Effector CD8-positive, alpha-beta T cell (primary cell): Measurements from ENCODE around the gene TSEN2.
"Not testable (repeated sequence)": the region's sequence is repeated elsewhere in the genome, so short reads cannot be mapped to it uniquely, and the experiment has no call there.

Source experiments
- DNase-seq: peaks from one replicate; lab custom pipeline; 2025; lab: John Stamatoyannopoulos, UW

The TSEN2 gene

DNA sequence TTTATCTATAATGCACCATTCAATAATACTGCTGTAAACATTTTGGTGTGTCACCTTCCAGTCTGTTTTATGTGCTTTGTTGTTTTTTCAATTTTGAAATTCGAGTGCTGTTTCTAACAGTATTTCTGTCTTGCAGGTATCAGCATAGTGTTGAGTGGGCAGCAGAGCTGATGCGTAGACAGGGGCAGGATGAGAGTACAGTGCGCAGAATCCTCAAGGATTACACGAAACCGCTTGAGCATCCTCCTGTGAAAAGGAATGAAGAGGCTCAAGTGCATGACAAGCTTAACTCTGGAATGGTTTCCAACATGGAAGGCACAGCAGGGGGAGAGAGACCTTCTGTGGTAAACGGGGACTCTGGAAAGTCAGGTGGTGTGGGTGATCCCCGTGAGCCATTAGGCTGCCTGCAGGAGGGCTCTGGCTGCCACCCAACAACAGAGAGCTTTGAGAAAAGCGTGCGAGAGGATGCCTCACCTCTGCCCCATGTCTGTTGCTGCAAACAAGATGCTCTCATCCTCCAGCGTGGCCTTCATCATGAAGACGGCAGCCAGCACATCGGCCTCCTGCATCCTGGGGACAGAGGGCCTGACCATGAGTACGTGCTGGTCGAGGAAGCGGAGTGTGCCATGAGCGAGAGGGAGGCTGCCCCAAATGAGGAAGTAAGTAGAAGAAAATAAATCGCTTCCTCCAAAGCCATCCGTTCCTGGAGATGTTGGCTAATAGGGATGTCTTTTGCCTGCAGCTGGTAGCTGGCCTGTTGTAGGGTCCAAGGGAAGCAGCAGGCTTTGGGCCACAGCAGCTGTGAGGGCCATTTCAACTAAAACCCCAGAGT is 19.1 kb downstream of the TSEN2 start:
- DNase-seq: no peak

DNA sequence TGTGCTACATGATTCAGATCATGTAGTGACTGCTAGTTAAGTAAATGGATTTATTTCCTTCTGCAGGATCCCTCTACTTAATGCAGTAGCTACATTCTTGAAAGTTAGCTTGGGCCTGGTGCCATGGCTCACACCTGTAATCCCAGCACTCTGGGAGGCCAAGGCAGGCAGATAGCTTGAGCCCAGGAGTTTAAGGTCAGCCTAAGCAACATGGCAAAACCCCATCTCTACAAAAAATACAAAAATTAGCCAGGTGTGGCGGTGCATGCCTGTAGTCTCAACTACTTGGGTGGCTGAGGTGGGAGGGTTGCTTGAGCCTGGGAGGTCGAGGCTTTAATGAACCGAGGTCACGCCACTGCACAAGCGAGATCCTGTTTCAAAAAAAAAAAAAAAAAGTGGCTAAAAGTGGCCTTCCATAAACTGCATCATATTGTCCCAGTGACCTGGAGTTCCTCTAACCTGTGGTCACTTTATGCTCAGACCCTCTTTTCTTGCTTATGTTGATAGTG is 22.0 kb downstream of the TSEN2 start:
- no peak for DNase-seq

DNA sequence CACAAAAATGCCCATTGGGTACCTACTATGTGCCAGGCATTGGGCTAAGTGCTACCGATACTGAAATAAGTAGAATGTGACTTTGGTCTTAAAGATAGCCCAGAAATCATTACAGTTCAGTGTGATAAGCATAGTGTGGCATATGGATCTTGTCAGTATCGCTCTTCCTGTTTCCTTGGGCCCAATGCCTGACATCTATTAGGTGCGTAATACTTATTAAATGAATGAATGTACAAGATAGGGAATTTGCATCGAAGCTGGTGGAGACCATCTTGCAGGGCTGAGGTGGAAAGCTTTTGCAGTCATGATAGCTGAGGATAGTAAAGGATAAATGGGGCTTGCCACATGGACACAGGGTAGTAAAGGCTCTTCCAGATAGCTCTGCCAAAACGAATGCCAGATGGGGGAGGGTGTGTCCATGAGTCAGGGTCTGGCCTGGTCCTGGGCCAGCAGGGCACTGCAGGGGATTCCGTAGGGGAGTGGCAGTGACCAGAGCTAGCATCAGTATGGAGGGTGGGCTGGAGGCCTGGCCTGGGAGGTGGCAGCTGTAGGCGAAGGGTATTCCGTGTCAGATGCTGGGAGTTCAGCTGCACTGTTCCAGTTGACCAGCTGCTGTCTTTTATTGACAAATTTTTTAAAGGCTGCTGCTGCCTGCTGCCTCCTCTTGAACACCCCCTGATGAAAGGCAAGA is 23.5 kb downstream of the TSEN2 start:
- DNase-seq: no peak

DNA sequence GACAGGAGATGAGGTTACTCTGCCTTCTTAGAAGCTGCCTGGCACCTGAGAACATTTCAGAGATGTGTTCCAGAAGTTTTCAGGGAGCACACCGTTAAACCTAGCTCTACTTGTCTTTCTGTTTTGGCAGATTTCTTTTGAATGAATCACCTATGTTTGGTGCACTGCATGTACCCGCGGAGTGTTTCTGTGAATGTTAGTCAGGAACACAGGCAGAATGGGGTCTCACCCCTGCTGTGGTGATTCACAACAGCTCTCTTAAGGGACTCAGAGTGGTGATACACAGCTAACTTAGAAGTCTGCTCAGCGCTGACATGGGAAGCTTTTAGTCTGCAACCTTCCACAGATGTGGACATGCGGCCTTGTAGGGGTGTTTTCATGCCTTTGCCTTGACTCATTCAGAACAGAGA is 24.0 kb downstream of the TSEN2 start:
- no peak for DNase-seq

DNA sequence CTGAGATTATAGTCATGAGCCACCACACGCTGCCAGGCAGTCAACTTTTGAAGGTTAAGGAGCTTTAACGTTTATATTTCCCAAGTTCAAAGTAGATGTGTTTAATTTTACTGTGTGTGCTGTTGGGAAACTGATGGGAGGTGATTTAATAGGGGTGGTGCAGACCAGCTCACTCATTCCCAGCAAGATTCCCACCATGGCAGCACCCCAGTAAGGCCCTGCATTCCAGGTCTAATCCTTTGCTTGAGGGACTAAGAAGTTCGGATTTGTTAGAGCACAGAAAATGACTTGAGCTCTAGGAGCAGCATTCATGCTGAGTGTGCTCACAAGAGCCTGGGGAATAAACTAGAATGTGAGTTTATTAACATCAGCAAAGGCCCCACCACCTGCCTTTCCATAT is 25.2 kb downstream of the TSEN2 start:
- no peak for DNase-seq

DNA sequence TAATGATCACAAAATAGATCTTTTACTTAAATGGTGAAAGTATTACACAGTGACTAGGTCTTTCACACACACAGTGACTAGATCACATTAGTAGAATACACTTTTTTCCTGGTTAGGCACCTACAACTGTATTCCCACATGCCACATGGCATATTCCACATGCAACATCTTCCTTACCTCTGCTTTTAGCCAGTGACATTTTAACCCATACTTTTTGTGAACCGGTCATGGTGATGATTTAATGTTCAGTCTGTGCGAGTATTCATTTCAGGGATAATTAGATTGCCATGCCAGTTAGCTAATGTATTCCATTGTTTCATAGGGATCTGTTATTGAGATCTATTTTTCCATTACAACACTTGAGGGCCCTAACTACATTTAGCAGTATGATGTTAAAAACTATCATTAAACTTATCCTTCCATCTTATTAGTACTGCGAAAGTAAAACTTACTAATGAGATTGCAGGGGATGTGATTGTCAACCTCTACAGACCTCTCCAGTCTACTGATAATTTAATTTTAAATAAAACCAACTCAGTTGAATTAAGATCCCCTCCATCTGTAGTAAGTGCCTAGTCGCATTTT is 28.3 kb downstream of the TSEN2 start:
- DNase-seq: no peak

DNA sequence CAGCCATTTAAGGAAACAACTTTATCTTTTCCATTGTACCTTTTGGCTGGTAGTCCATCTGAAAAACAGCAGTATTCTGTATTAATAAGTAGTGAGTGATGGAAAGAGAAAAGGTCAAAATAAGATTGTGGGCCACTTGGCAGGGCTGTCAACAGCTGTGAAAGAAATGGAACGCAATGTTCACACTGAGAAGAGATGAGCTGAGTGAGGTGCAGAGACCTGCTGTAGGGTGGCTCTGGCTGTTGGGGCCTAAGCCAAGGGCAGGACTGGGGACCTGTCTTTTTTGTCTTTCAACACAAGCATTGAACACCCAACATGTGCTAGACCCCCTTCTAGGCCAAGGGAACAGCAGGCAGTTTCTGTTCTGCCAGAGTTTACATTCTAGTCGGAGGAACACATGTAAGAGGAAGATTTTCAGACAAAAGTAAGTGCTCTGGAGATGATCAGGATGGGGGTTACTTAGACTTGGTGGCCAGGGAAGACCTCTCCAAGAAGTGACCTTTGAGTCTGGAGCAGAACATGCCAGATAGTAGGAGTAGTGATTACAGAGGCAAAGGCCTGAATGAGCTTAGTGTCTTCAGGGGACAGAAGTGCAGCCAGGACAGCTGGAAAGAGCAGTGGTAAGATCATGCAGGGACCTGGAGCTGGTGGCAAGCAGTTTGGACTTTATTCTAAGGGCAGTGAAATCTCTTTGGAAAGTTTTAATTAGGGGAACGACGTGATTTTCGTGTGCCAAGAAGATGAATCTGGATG is 29.6 kb downstream of the TSEN2 start:
- DNase-seq: no peak

DNA sequence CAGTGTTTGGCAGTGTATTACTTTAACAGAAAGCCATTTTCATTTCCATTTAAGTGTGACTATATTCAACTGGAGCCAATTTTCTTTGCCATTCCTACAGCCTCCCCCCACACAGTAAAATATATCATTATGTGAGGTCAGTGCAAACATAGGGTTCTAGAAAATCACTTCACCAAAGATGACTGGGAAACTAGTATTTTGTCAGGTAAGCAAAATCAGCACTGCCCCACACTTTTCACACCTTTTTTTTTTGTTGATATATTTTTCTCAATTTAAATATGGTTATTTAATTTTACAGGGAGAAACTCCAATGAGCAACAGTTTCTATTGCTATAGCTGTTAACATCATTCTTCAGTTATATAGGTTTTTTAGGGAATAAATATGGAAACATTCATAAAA is 31.4 kb downstream of the TSEN2 start:
- no peak for DNase-seq

DNA sequence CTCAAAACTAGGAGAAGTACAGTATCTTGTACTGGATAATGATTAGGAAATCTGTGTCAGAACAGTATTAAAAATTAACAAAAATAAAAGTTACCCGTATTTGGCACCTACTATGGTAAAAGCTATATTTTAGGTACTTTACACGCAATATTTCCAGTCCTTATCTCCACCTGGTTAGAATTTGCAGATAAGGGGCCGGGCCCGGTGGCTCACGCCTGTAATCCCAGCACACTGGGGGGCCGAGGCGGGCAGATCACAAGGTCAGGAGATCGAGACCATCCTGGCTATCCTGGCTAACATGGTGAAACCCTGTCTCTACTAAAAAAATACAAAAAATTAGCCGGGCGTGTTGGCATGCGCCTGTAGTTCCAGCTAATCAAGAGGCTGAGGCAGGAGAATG is 32.6 kb downstream of the TSEN2 start:
- DNase-seq: no peak

DNA sequence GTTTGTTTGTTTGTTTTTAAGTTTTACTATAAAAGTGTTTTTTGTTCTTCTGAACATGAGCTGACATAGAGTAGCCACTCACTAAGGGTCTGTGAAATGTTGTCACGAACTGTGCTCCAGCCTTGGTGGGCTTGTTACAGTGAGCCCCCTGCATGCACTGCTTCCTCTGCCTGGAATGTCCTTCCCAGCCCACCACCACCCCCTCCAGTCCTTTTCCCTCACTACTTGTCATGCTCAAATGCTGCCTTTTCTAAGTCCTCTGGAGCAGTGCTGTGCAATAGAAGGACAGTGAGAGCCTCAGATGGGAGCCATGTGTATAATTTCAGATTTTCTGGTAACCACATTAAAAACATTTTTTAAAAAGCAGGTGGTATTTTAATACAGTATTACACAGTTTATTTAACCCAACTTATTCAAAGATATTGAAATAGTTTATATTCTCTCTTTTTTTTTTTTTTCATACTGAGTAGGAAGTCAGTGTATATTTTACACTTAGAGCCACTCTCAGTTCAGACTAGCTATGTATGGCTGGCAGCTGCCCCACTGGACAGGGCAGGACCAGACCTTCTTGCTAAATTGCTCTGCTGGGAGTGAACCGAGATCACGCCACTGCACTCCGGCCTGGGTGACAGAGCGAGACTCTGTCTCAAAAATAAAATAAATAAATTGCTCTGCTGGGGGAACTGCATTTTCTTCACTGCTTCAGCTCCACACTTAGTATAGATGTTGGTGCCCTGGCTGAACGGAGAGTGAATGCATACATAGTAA is 34.2 kb downstream of the TSEN2 start:
- no peak for DNase-seq

DNA sequence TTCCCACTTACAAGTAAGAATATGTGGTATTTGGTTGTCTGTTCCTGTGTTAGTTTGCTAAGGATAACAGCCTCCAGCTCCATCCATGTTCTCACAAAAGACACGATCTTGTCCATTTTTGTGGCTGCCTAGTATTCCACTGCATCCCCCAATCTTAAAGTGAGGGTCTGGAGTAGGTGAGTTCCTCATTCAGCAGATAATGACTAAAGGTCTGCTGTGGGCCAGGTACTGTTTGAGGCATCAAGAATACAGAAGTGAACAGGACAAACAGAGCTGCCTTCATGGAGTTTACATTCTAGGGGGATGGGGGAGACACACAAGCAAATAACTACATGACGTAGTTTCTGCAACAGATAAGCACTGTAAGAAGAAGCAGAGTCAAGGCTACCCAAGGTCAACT is 36.7 kb downstream of the TSEN2 start:
- DNase-seq: no peak

DNA sequence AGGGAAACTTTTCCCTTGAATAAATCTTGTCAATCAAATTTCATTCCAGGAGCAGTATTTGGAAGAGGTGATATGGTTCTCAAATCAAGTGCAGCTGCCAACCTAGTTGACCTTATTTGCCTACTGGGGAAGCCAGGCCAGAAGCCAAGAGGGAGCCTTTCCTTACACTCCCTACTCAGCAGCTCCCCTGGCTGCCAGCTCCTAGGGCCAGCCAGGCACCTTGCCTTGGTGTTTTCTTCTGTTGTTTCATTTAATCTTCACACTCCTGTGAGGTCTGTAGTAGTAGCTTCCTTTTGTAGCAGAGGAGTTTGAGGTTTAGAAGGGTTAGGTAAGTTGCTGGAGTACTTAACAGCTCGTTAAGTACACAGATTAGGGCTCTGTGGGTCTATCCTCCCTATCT is 38.4 kb downstream of the TSEN2 start:
- no peak for DNase-seq

DNA sequence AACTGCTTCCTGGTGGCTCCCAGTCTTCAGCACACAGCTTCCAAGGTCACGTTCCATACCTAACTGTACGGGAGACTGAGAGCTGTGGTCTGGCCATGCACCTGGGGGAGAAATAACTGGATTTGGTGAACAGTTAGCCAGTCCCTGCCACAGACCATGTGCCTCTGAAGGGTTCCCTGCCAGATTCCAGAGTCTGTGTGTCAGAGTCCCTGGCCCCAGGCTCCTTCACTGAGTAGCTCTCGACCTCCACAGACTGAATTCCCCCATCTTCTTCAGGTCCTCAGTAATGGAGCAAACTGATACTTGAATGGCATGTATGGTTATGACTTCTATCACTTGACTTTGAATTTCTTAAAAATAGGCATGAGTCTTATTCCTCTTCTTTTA is 43.5 kb downstream of the TSEN2 start:
- no peak for DNase-seq

DNA sequence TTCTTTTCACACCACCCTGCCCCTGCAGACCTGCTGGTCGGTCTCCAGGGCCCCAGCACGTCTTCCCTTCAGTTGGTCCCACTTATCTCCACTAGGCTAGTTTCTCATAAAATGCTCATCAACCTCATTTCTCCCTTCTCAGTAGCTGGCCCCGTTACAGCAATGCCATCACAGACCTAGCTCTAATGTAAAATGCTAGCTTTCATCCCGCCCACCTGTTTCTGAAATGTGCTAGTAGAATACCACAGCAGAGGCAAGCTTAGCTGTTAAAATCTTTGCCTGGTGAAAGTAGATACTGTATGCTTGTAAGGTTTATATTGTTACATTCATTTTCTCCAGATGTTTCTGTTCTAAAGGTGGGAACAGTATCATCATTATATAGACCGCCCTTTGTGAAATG is 47.9 kb downstream of the TSEN2 start:
- no peak for DNase-seq

DNA sequence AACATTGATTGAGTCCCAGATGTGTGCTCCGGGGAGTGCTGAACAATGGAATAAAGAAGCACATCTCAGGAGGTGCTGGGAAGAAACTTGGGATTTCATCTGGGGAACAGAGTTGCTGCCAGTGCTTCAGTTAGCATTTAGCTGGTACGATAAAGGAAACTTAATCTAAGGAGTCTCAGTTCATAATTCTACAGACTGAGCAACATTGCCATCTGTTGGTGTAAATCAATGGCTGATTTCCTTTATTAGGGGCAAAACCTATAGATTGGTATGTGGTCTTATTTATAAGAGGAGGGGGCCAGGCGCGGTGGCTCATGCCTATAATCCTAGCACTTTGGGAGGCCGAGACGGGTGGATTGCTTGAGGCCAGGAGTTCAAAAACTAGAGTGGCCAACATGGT is 52.1 kb downstream of the TSEN2 start:
- DNase-seq: no peak

DNA sequence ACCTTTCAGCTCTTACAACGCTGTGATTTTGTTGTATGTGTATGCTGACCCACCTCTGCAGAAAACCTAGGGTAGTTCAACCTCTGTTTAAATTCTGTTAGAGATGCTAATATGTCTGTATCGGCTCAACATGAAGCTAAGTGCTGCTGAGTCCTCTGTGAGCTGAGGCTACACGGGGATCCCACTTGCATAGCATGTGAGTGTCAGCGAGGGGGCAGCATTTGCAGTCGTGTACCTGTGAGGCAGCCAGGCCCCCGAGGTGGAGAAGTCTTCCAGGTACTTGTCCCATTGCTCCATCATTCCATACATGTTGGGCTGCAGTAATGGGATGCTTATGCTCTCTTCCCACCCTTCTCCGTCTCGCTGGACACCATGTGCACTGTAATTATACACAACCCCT is 57.3 kb downstream of the TSEN2 start:
- no peak for DNase-seq

DNA sequence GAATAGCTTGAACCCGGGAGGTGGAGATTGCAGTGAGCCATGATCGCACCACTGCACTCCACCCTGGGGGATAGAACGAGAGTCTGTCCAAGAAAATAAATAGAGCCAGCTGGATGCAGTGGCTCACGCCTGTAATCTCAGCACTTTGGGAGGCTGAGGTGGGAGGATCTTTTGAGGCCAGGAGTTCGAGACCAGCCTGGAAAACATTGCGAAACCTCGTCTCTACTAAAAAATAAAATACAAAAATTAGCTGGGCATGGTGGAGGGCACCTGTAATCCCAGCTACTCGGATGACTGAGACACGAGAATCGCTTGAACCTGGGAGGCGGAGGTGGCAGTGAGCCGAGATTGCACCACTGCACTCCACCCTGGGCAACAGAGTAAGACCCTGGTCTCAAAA is 59.2 kb downstream of the TSEN2 start:
- DNase-seq: not testable (repeated sequence)

DNA sequence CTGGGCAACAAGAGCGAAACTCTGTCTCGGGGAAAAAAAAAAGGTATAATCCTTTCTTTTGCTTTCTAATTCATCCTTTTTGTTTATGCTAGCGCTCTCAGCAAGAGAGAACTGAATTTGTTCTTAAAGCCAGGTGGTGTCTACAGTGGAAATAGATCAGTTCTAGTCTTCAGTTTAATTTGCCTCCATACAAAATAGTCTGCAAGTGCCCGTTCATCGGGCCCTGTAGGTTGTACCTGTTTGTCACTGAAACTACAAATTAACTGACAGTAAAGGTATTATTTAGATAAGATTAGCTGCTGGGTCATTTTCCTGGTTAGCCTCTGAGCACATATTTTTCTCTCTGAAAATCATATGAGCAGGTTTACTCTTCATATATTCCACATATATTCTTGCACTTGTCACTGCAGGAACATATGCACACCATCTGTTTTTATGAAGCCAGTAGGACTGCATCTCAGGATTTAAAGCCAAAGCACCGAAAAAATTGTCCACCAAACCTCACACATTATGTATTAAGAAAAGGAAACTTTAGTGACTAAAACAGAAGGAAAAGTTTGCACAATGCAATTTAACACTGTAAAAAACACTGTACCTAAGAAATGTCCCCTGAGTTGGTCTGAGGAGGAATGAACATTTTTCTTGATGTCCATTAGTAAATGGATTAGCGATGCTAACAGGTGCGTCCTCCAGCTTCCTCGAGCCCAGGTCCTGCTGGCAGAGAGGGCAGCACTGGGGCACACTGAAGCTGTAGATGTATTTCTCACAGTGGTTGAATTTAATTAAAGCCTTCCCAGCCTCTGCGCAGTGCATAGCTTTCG is 60.6 kb downstream of the TSEN2 start:
- no peak for DNase-seq

DNA sequence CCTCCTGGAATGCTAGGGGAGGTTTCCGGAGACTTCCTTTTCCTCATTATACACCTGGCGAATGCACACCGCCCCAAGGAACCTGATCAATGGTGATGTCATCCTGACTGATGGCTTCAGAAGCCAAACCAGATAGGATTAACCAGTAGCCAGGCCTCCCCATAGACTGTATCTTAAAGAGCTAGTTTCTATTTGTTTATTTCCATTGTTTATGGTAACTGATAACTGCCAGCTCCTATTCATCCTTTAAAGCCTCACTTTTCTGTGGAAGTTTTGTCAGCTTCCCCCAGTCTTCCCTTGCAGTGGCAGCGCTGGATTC is 61.2 kb downstream of the TSEN2 start, which contains the start of gene MKRN2OS:
Gene MKRN2OS (minus strand): TSS at position 27 of the 319 bp plus-strand sequence. CDS start 35 bp downstream, outside the sequence.
- DNase-seq: no peak

DNA sequence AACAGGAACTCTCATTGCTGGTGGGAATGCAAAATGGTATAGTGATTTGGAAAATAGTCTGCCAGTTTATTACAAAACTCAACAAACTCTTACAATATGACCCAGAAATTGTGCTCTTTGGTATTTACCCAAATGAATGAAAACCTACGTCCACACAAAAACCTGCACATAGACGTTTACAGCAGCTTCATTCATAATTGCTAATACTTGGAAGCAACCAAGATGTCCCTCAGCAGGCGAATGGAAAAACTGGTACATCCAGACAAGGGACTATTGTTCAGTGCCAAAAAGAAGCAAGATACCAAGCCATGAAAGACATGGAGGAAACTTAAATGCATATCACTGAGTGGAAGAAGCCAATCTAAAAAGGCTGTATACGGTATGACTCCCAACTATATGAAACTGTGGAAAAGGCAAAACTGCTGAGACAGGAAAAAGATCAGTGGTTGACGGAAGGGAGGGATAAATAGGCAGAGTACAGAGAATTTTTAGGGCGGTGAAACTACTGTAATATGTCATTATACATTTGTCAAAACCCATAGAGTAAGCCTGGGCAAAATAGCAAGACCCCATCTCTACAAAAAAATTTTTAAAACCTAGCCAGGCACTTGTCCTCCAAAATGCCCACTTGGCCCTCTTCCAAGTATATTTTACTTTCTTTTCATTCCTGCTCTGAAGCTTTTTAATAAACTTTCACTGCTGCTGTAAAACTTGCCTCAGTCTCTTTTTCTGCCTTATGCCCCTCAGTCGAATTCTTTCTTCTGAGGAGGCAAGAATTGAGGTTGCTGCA is 65.9 kb downstream of the TSEN2 start:
- no peak for DNase-seq
